ENCODE measurements around the gene LGALS14. TPM values are rescaled to one million over a fixed set of nuclear protein-coding genes. Genes with fewer than 3 reads are reported as not detected.
"Not testable (repeated sequence)": the region's sequence is repeated elsewhere in the genome, so short reads cannot be mapped to it uniquely, and the experiment has no call there.

Gene LGALS14
- total RNA-seq, result not detected

- ATAC-seq, result no peak
- WGBS, 2 donors, result 46 to 59% methylated on average over 6 of the region's 6 CpGs
- no peaks in the 10 kb centered on the region for H3K27me3 ChIP-seq
- no peak for TF ChIP-seq CTCF (IDR thresholded peaks at IDR 0.05)
- TF ChIP-seq POLR2A (IDR thresholded peaks at IDR 0.05), result no peak
- H3K4me1 ChIP-seq, result no peaks in the 10 kb centered on the region
- H3K4me3 ChIP-seq, result no peak within 1 kb of the TSS
- H3K9me3 ChIP-seq, result no peaks in the 10 kb centered on the region
- H3K36me3 ChIP-seq (replicated peaks in 1 of 2; ENCODE audit: insufficient read depth in 1 of 2, low read depth in 2 of 2), result no peaks in the 10 kb centered on the region
- H3K27ac ChIP-seq, result no peak within 1 kb of the TSS
- no peak for DNase-seq
- intact Hi-C loops (cut with DNase I), result no loop called here
Observed at GRCh38 chr19:39704181-39705044, at the start of gene LGALS14. Gene LGALS14, plus strand, starts transcription at chr19:39704481. Its CDS starts 48 bp downstream, at chr19:39704529.

- intact Hi-C loops (cut with DNase I), result loop anchor here (5.0 kb wide), 1 partner anchor 148 kb away; no protein-coding TSS in a partner anchor
- WGBS, 2 donors, result 26 to 32% methylated on average over 3 of the region's 3 CpGs
- H3K36me3 ChIP-seq (replicated peaks in 1 of 2; ENCODE audit: insufficient read depth in 1 of 2, low read depth in 2 of 2), result no peaks in the 10 kb centered on the region
- no peaks in the 10 kb centered on the region for H3K9me3 ChIP-seq
- H3K4me1 ChIP-seq, result no peaks in the 10 kb centered on the region
- ATAC-seq, result no peak
- no peak for TF ChIP-seq POLR2A (IDR thresholded peaks at IDR 0.05)
- H3K4me3 ChIP-seq, result no peak within 1 kb of the TSS
- no peak within 1 kb of the TSS for H3K27ac ChIP-seq
- no peak for DNase-seq
- no peaks in the 10 kb centered on the region for H3K27me3 ChIP-seq
Observed at GRCh38 chr19:39655613-39656012, 48.7 kb upstream of the LGALS14 start, which contains the start of gene LGALS16. Gene LGALS16, plus strand, starts transcription at chr19:39655913. Its CDS starts 49 bp downstream, at chr19:39655962.

DNA sequence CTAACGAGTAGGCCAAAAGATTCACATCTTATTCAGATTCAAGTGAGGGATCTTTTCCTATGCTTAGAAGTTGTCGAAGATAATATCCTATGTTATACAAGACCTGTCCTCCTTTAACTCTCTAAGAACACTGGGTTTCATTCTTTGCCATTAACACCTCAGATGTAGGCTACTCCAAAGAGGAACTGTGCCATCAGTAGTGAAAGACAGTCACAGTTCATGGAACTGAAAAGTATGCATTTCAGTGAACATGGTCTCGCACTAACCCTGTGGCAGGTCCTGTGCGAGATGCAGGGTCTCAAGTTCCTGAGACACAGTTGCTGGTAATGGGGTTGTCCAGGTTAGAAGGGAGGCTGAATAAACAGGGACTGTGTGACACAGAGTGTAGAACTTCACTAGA, 44.5 kb upstream of the LGALS14 start:
- H3K4me1 ChIP-seq, result no peaks in the 10 kb centered on the region
- DNase-seq, result no peak

DNA sequence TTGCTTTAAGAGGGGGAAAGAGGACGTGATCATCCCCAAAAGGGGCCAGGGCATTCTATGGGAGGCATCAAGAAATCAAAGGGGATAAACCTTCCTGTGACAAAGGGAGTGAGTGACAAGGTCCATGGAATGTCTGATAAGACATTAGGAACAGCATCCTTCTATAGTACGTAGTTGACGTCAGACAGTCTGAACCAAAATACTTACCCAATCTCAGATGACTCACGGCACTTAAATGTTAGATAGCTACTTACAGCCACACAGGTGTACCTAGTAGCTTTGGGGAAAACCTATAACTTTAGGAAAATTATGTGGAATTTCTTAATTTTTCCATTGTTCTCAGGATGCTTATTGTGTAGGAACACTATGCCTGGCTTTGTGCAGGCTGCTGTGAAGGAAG, 43.6 kb upstream of the LGALS14 start:
- Histone ChIP-seq H3K4me1 (no peaks in the 10 kb centered on the region), H3K4me3 (no peak overlapping the region), H3K9me3 (no peaks in the 10 kb centered on the region), H3K27me3 (no peaks in the 10 kb centered on the region), H3K36me3 (replicated peaks in 1 of 2; ENCODE audit: insufficient read depth in 1 of 2, low read depth in 2 of 2) (no peaks in the 10 kb centered on the region), H3K27ac (no peak overlapping the region)
- ATAC-seq, result no peak
- WGBS, 2 donors, result 56 to 63% methylated on average over 4 of the region's 4 CpGs
- intact Hi-C loops (cut with DNase I), result no loop called here
- no peak for TF ChIP-seq POLR2A (IDR thresholded peaks at IDR 0.05)
- TF ChIP-seq CTCF (IDR thresholded peaks at IDR 0.05), result no peak
- no peak for DNase-seq

More for the DNA sequence above, 44.5 kb upstream of the LGALS14 start:
- H3K36me3 ChIP-seq (replicated peaks in 1 of 2; ENCODE audit: insufficient read depth in 1 of 2, low read depth in 2 of 2), result no peaks in the 10 kb centered on the region
- no peak for TF ChIP-seq POLR2A (IDR thresholded peaks at IDR 0.05)
- no peak for TF ChIP-seq CTCF (IDR thresholded peaks at IDR 0.05)
- H3K9me3 ChIP-seq, result no peaks in the 10 kb centered on the region
- H3K27me3 ChIP-seq, result no peaks in the 10 kb centered on the region
- no peak overlapping the region for H3K4me3 ChIP-seq
- no peak for ATAC-seq
- H3K27ac ChIP-seq, result no peak overlapping the region
- WGBS, 2 donors, result 61 to 66% methylated on average over 4 of the region's 4 CpGs
- intact Hi-C loops (cut with DNase I), result loop anchor here (5.0 kb wide), 1 partner anchor 152 kb away; no protein-coding TSS in a partner anchor

DNA sequence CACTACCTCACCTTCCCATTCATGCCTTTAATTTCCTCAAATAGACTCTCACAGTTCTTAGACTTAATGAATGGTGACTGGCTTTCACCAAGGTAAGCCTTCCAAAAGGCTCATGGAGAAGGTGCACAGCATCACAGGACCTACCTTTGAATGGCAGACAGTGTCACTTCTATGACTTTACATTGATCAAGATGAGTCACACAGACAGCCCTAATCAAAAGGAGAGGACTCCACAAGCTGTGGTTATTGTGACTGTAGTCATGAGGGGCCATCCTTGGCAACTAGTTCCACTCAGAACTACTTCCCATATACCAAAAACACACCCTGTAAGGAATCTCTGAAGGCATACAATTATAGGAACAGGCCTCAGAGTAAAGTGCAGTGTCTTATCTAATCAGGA, 42.7 kb upstream of the LGALS14 start:
- no peak for ATAC-seq
- Histone ChIP-seq H3K36me3 (replicated peaks in 1 of 2; ENCODE audit: insufficient read depth in 1 of 2, low read depth in 2 of 2) (no peaks in the 10 kb centered on the region), H3K27me3 (no peaks in the 10 kb centered on the region), H3K27ac (no peak overlapping the region), H3K4me3 (no peak overlapping the region), H3K9me3 (no peaks in the 10 kb centered on the region), H3K4me1 (no peaks in the 10 kb centered on the region)
- TF ChIP-seq POLR2A (IDR thresholded peaks at IDR 0.05), result no peak
- no peak for DNase-seq
- intact Hi-C loops (cut with DNase I), result no loop called here

DNA sequence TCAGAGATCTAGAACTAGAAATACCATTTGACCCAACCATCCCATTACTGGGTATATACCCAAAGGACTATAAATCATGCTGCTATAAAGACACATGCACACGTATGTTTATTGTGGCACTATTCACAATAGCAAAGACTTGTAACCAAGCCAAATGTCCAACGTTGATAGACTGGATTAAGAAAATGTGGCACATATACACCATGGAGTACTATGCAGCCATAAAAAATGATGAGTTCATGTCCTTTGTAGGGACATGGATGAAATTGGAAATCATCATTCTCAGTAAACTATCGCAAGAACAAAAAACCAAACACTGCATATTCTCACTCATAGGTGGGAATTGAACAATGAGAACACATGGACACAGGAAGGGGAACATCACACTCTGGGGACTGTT, 34.4 kb upstream of the LGALS14 start:
- not testable (repeated sequence) for H3K27me3 ChIP-seq; H3K36me3 ChIP-seq (replicated peaks in 1 of 2; ENCODE audit: insufficient read depth in 1 of 2, low read depth in 2 of 2); H3K27ac ChIP-seq; H3K4me1 ChIP-seq; DNase-seq; H3K4me3 ChIP-seq; H3K9me3 ChIP-seq; ATAC-seq
- intact Hi-C loops (cut with DNase I), result loop anchor here (5.0 kb wide), 1 partner anchor 118 kb away; no protein-coding TSS in a partner anchor
- WGBS, 2 donors, result 61 to 62% methylated on average over 2 to 3 of the region's 3 CpGs

All from body of pancreas (tissue), 4 donors.